B cell (primary cell): ENCODE data around the gene ID1. TPM values are rescaled to one million over a fixed set of nuclear protein-coding genes. Genes with fewer than 3 reads are reported as not detected.
A peak's percentile ranks its signal among the peaks of the same experiment; 100 is the strongest.
"Not testable (repeated sequence)": the region's sequence is repeated elsewhere in the genome, so short reads cannot be mapped to it uniquely, and the experiment has no call there.

Experiments used
- ATAC-seq: fragments of 200-7000 bp; cut with Tn5 transposase; one replicate; pipeline ENCODE4 v1.10.0; 2021; ENCODE audit warnings: low read depth, mild to moderate bottlenecking, moderate number of reproducible peaks, moderate library complexity
- CTCF ChIA-PET: fragments of 350-600 bp; sonication (Branson Sonifier 250); formaldehyde crosslinking; loops from one replicate; lab custom pipeline; 2021; ENCODE audit warnings: antibody characterized with exemption, inconsistent platforms; lab: Charles Lee
- POLR2A ChIA-PET: fragments of 350-600 bp; sonication (Branson Sonifier 250); formaldehyde crosslinking; loops from one replicate; lab custom pipeline; 2021; ENCODE audit warnings: antibody characterized with exemption; lab: Charles Lee
- DNase-seq: peaks from one replicate; pipeline ENCODE4 v3.0.0; 2013
- H2AFZ ChIP-seq: 2 replicates; pipeline ENCODE4 v1.6.1; 2012; ENCODE audit warnings: mild to moderate bottlenecking, low read depth, low read length; ENCODE audit not compliant: insufficient read depth, poor library complexity, severe bottlenecking
- H3K27ac ChIP-seq, 2 donors: 1 replicate in 1 of 2; 2 replicates in 1 of 2; pipeline ENCODE4 v1.5.1; 2012 to 2013; ENCODE audit warnings: low read length in 2 of 2, mild to moderate bottlenecking in 2 of 2, moderate library complexity in 1 of 2
- H3K27me3 ChIP-seq, 4 experiments: fragments of 200-600 bp in 1 of 4; sonication (generic) in 1 of 4; replicated peaks in 1 of 4; 1 replicate in 2 of 4; 2 replicates in 2 of 4; pipeline versions ENCODE4 v1.6.1 to v1.7.0; 2013 to 2016; ENCODE audit warnings: low read length in 3 of 4, mild to moderate bottlenecking in 2 of 4, mixed read lengths in 1 of 4, moderate library complexity in 1 of 4; ENCODE audit not compliant: insufficient read depth in 4 of 4, control insufficient read depth in 3 of 4; ENCODE audit errors: control extremely low read depth in 1 of 4
- H3K36me3 ChIP-seq, 2 experiments: replicated peaks in 1 of 2; 1 replicate in 1 of 2; 2 replicates in 1 of 2; pipeline versions ENCODE4 v1.6.1 to v1.7.1; 2013; ENCODE audit warnings: low read length in 1 of 2; ENCODE audit not compliant: insufficient read depth in 2 of 2, control insufficient read depth in 1 of 2; ENCODE audit errors: control extremely low read depth in 1 of 2, extremely low read depth in 1 of 2
- H3K4me1 ChIP-seq, 2 donors: fragments of 200-600 bp in 1 of 2; sonication (generic) in 1 of 2; 1 replicate in 1 of 2; 2 replicates in 1 of 2; pipeline versions ENCODE4 v1.5.1 to v1.6.1; 2013 to 2017; ENCODE audit warnings: low read length in 2 of 2; ENCODE audit not compliant: control insufficient read depth in 2 of 2, insufficient read depth in 2 of 2
- H3K4me2 ChIP-seq: replicated peaks from 2 replicates; pipeline ENCODE3; 2012; ENCODE audit warnings: mild to moderate bottlenecking, low read depth, low read length; ENCODE audit not compliant: poor library complexity, severe bottlenecking
- H3K4me3 ChIP-seq, 5 experiments: fragments of 200-600 bp in 1 of 5; sonication (generic) in 1 of 5; 1 replicate in 3 of 5; 2 replicates in 2 of 5; pipeline versions ENCODE4 v1.5.1 to v1.7.0; 2011 to 2016; ENCODE audit warnings: low read length in 4 of 5, mild to moderate bottlenecking in 4 of 5, low read depth in 2 of 5, control low read depth in 1 of 5, moderate library complexity in 1 of 5; ENCODE audit not compliant: insufficient read depth in 1 of 5; ENCODE audit errors: control extremely low read depth in 1 of 5, extremely low read depth in 1 of 5
- H3K79me2 ChIP-seq: fragments of 200-600 bp; sonication (generic); one replicate; pipeline ENCODE4 v1.6.0; 2016; ENCODE audit warnings: low read length; ENCODE audit not compliant: control insufficient read depth, insufficient read depth
- H3K9ac ChIP-seq: fragments of 200-600 bp; sonication (generic); 2 replicates; pipeline ENCODE4 v1.6.1; 2017; ENCODE audit warnings: mild to moderate bottlenecking, low read length, moderate library complexity
- H3K9me3 ChIP-seq, 3 donors: one replicate each; pipeline versions ENCODE4 v1.6.1 to v1.7.1; 2013; ENCODE audit warnings: low read length in 2 of 3; ENCODE audit not compliant: control insufficient read depth in 2 of 3, insufficient read depth in 1 of 3; ENCODE audit errors: control extremely low read depth in 1 of 3
- H4K20me1 ChIP-seq: 2 replicates; pipeline ENCODE4 v1.6.0; 2012; ENCODE audit warnings: mild to moderate bottlenecking, low read length; ENCODE audit not compliant: insufficient read depth, control insufficient read depth, poor library complexity, severe bottlenecking
- H3K27ac Mint-ChIP-seq: one replicate; pipeline ENCODE4 v1.8.0; 2021; ENCODE audit warnings: mixed read lengths
- H3K27me3 Mint-ChIP-seq: one replicate; pipeline ENCODE4 v1.8.0; 2021; ENCODE audit warnings: mixed read lengths
- H3K4me1 Mint-ChIP-seq: one replicate; pipeline ENCODE4 v1.8.0; 2021; ENCODE audit warnings: mixed read lengths
- H3K4me3 Mint-ChIP-seq: one replicate; pipeline ENCODE4 v1.8.0; 2021; ENCODE audit warnings: mixed read lengths
- H3K9me3 Mint-ChIP-seq: one replicate; pipeline ENCODE4 v1.8.0; 2022; ENCODE audit warnings: mixed read lengths; ENCODE audit not compliant: insufficient read depth
- CTCF ChIP-seq: fragments of 200-600 bp; IDR thresholded peaks from one replicate; pipeline ENCODE4 v1.8.0; 2022; ENCODE audit warnings: antibody characterized with exemption, mild to moderate bottlenecking
- EZH2 ChIP-seq: IDR thresholded peaks from 2 replicates; pipeline ENCODE4 v1.6.1; 2012; ENCODE audit warnings: borderline replicate concordance, low read depth, mild to moderate bottlenecking, moderate library complexity, low read length; ENCODE audit not compliant: insufficient read depth, poor library complexity, severe bottlenecking
- WGBS: methylation state at CpG from one replicate; pipeline ENCODE4 v1.1.5; 2013; ENCODE audit warnings: missing lambda C conversion rate; ENCODE audit not compliant: insufficient coverage; 5-methylcytosine and 5-hydroxymethylcytosine counted together
- intact Hi-C: fragments of 100-400 bp; cut with micrococcal nuclease; formaldehyde crosslinking; loops from one replicate; pipeline ENCODE4 v1.10.0; 2022
- polyA plus RNA-seq: library from polyadenylated mRNA; depleted of rRNA; stranded (reverse); fragments of >200 nt; gene quantifications from 2 replicates; pipeline ENCODE4 v1.2.3, GENCODE V29; 2012
- total RNA-seq, 2 donors: library from RNA; stranded (reverse); fragments of 120-200 nt in 1 of 2; gene quantifications; 1 replicate in 1 of 2; 2 replicates in 1 of 2; pipeline versions ENCODE4 v1.2.3 to v1.2.4, GENCODE V29; 2013 to 2022

The ID1 gene
- total and polyA plus RNA-seq, 2 donors (not counting 1 experiment from before 2014, with no cell fraction given), result 4.4 to 68.2 TPM

- no peak overlapping the region for H3K9ac ChIP-seq
- peak overlapping the region; percentile 38 for H3K27ac Mint-ChIP-seq
- no peak for TF ChIP-seq EZH2
- H3K9me3 ChIP-seq, result no peaks in the 10 kb centered on the region
- ChIA-PET POLR2A (no interaction called here), CTCF (interaction anchor here (1.3 to 16.3 kb wide), 2 partner anchors 44 to 60 kb away, joined by 4 to 587 read pairs; no protein-coding TSS in a partner anchor)
- peak overlapping the region; percentile 54 for H3K4me2 ChIP-seq
- H3K4me1 Mint-ChIP-seq, result peaks cover 26% of the 10 kb centered on the region
- H4K20me1 ChIP-seq, result no peaks in the 10 kb centered on the region
- peak overlapping the region; percentile 23 for H3K4me3 Mint-ChIP-seq
- WGBS, result 41% methylated on average over 3 of the region's 6 CpGs
- peak overlapping the region; percentile 20 for H2AFZ ChIP-seq
- H3K27me3 Mint-ChIP-seq, result no peaks in the 10 kb centered on the region
- no peaks in the 10 kb centered on the region for H3K27me3 ChIP-seq
- no peaks in the 10 kb centered on the region for H3K9me3 Mint-ChIP-seq
- H3K27ac ChIP-seq, result no peak overlapping the region
- no peaks in the 10 kb centered on the region for H3K36me3 ChIP-seq
- H3K79me2 ChIP-seq, result no peaks in the 10 kb centered on the region
- intact Hi-C loops, result no loop called here
- DNase-seq (peak; percentile 51), ATAC-seq (no peak)
- peaks cover 25% of the 10 kb centered on the region in 2 donors for H3K4me1 ChIP-seq
- no peak overlapping the region for H3K4me3 ChIP-seq
These were observed 12.5 kb downstream of the ID1 start for GRCh38 chr20:31617432-31618104.

- Histone ChIP-seq H2AFZ (no peak overlapping the region), H3K4me2 (no peak overlapping the region), H3K27ac (no peak overlapping the region), H3K4me1 (peaks cover 28 to 29% of the 10 kb centered on the region in 2 donors), H4K20me1 (no peaks in the 10 kb centered on the region), H3K9ac (no peak overlapping the region), H3K9me3 (no peaks in the 10 kb centered on the region), H3K36me3 (no peaks in the 10 kb centered on the region), H3K27me3 (no peaks in the 10 kb centered on the region), H3K4me3 (no peak overlapping the region), H3K79me2 (no peaks in the 10 kb centered on the region)
- H3K27me3 Mint-ChIP-seq, result no peaks in the 10 kb centered on the region
- no CpG with 5 or more reads among the region's 3 CpGs for WGBS
- TF ChIP-seq EZH2 (no peak), CTCF (no peak)
- intact Hi-C loops, result no loop called here
- DNase-seq, result no peak
- no peaks in the 10 kb centered on the region for H3K9me3 Mint-ChIP-seq
- no peak overlapping the region for H3K4me3 Mint-ChIP-seq
- ChIA-PET POLR2A (no interaction called here), CTCF (interaction anchor here (16.3 kb wide), 1 partner anchor 63 kb away, joined by 587 read pairs; no protein-coding TSS in a partner anchor)
- H3K4me1 Mint-ChIP-seq, result peaks cover 26% of the 10 kb centered on the region
- H3K27ac Mint-ChIP-seq, result no peak overlapping the region
- no peak for ATAC-seq
These were observed 15.2 kb downstream of the ID1 start for GRCh38 chr20:31620246-31620645.

- H3K4me1 Mint-ChIP-seq, result peaks cover 22% of the 10 kb centered on the region
- peaks cover 19 to 21% of the 10 kb centered on the region in 2 donors for H3K4me1 ChIP-seq
- H3K79me2 ChIP-seq, H3K9me3 ChIP-seq, H2AFZ ChIP-seq, H3K4me3 Mint-ChIP-seq, ATAC-seq, H3K27me3 Mint-ChIP-seq, H3K27me3 ChIP-seq, H3K4me3 ChIP-seq, H3K9me3 Mint-ChIP-seq, H3K9ac ChIP-seq, POLR2A ChIA-PET, intact Hi-C loops, DNase-seq, H4K20me1 ChIP-seq, H3K27ac Mint-ChIP-seq, H3K27ac ChIP-seq, H3K36me3 ChIP-seq, H3K4me2 ChIP-seq: not testable (repeated sequence)
- CTCF ChIA-PET, result interaction anchor here (3.3 kb wide), 1 partner anchor 11 kb away, joined by 12 read pairs; no protein-coding TSS in a partner anchor
- WGBS, result 100% methylated on average over 1 of the region's 6 CpGs
These were observed 18.0 kb downstream of the ID1 start for GRCh38 chr20:31623123-31623505.
